Measurements from ENCODE around the gene SUGP1. TPM values are rescaled to one million over a fixed set of nuclear protein-coding genes. Genes with fewer than 3 reads are reported as not detected.

The SUGP1 gene
- total RNA-seq, result 40.1 TPM
- long read RNA-seq, transcript SUGP1-201 (14 exons, 2,423 nt), result major isoform, 22 of 33 reads
- long read RNA-seq, partial matches to known transcripts, result 6 of 33 reads
- long read RNA-seq, other reads (novel, unspliced or antisense), result 4 of 33 reads

- intact Hi-C loops (cut with DNase I), result no loop called here
- peak; percentile 94 for DNase-seq
- Histone ChIP-seq H3K36me3 (peaks cover 36% of the 10 kb centered on the region), H3K27ac (peak within 1 kb of the TSS; percentile 97), H3K4me3 (peak within 1 kb of the TSS; percentile 98), H3K9me3 (no peaks in the 10 kb centered on the region), H3K4me1 (peaks cover 30% of the 10 kb centered on the region), H3K27me3 (no peaks in the 10 kb centered on the region)
- peak; percentile 97 for ATAC-seq
- TF ChIP-seq CTCF (IDR thresholded peaks at IDR 0.05), result peak; percentile 47
Observed at GRCh38 chr19:19320361-19321140, at the start of gene SUGP1, which contains the start of gene MAU2. SUGP1 (minus strand) TSS chr19:19320509; CDS start chr19:19320496, 13 bp downstream. MAU2 (plus strand) TSS chr19:19320829; CDS start chr19:19320860, 31 bp downstream.

GRCh38 chr19:19368087-19368486 lies 47.8 kb upstream of the SUGP1 start:
- no peak overlapping the region for H3K4me3 ChIP-seq
- H3K27ac ChIP-seq, result no peak overlapping the region
- no peak for TF ChIP-seq CTCF (IDR thresholded peaks at IDR 0.05)
- ATAC-seq (no peak), DNase-seq (no peak)
- no peaks in the 10 kb centered on the region for H3K27me3 ChIP-seq
- no peaks in the 10 kb centered on the region for H3K36me3 ChIP-seq
- peaks cover 27% of the 10 kb centered on the region for H3K4me1 ChIP-seq
- H3K9me3 ChIP-seq, result no peaks in the 10 kb centered on the region
- intact Hi-C loops (cut with DNase I), result no loop called here

- intact Hi-C loops (cut with DNase I), result no loop called here
- H3K27ac ChIP-seq, result peak overlapping the region; percentile 55
- no peaks in the 10 kb centered on the region for H3K27me3 ChIP-seq
- DNase-seq (peak; percentile 90), ATAC-seq (peak; percentile 96)
- H3K4me1 ChIP-seq, result peaks cover 18% of the 10 kb centered on the region
- H3K9me3 ChIP-seq, result no peaks in the 10 kb centered on the region
- H3K4me3 ChIP-seq, result no peak overlapping the region
- TF ChIP-seq CTCF (IDR thresholded peaks at IDR 0.05), result peak; percentile 98
- H3K36me3 ChIP-seq, result no peaks in the 10 kb centered on the region
Observed at GRCh38 chr19:19366434-19367396, 46.4 kb upstream of the SUGP1 start.

- no peak overlapping the region for H3K27ac ChIP-seq
- H3K4me1 ChIP-seq, result peaks cover 23% of the 10 kb centered on the region
- no peaks in the 10 kb centered on the region for H3K27me3 ChIP-seq
- intact Hi-C loops (cut with DNase I), result no loop called here
- H3K36me3 ChIP-seq, result peaks cover 9% of the 10 kb centered on the region
- no peak overlapping the region for H3K4me3 ChIP-seq
- TF ChIP-seq CTCF (IDR thresholded peaks at IDR 0.05), result no peak
- no peak for ATAC-seq
- H3K9me3 ChIP-seq, result no peaks in the 10 kb centered on the region
- DNase-seq, result no peak
Observed at GRCh38 chr19:19362075-19362474, 41.8 kb upstream of the SUGP1 start.

- Histone ChIP-seq H3K4me3 (no peak overlapping the region), H3K4me1 (peaks cover 18% of the 10 kb centered on the region), H3K36me3 (peaks cover 18% of the 10 kb centered on the region), H3K9me3 (no peaks in the 10 kb centered on the region), H3K27ac (peak overlapping the region; percentile 9), H3K27me3 (no peaks in the 10 kb centered on the region)
- TF ChIP-seq CTCF (IDR thresholded peaks at IDR 0.05), result peak; percentile 85
- intact Hi-C loops (cut with DNase I), result no loop called here
- peak; percentile 87 for ATAC-seq
- peak; percentile 76 for DNase-seq
Observed at GRCh38 chr19:19361075-19361594, 40.8 kb upstream of the SUGP1 start.
